ENCODE data around the gene HCRTR1.

DNA sequence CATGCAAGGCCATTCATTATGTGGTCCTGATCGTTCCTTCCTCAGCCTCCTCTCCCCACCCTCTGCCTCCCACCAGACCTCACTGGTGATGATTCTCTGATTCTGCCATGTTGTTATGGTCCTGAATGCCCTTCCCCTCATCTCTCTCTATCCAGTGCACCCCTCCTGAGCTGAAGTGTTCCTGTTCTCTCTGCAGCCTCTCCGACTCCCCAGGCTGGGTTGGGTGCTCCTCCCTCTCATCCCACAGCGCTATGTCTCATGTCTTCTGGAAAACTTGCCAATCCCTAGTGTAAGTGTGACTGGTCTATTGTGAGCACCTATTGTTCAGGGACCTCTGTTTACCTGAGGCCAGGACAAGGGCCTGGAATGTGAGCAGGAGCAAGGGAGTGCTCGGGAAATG is 38.3 kb downstream of the HCRTR1 start:
- no peak for TF ChIP-seq CTCF (IDR thresholded peaks at IDR 0.05)
- TF ChIP-seq EZH2 (IDR thresholded peaks at IDR 0.05; ENCODE audit: borderline replicate concordance, insufficient read depth, low read depth, low read length, poor library complexity, severe bottlenecking), result no peak

Data from B cell (primary cell).